HEK293 (cell line): ENCODE data around the gene CAPZB.

Source experiments
- CTCF ChIA-PET: fragments of 350-600 bp; formaldehyde crosslinking; extraction: SDS; loops from one replicate; lab custom pipeline; 2021; ENCODE audit warnings: antibody characterized with exemption; lab: Yijun Ruan, JAX
- POLR2A ChIA-PET: fragments of 300-600 bp; formaldehyde crosslinking; extraction: SDS; loops from one replicate; lab custom pipeline; 2020; ENCODE audit warnings: antibody characterized with exemption, inconsistent platforms; lab: Yijun Ruan, JAX
- H3K27ac ChIP-seq: fragments of 200-500 bp; sonication (Bioruptor generic); 2 replicates; pipeline ENCODE4 v1.5.1; 2014; ENCODE audit warnings: low read depth, low read length, control low read depth, inconsistent platforms; ENCODE audit errors: extremely low read depth
- H3K36me3 ChIP-seq, 2 experiments: fragments of 200-500 bp in 1 of 2; sonication (Bioruptor generic) in 1 of 2; 1 replicate in 1 of 2; 2 replicates in 1 of 2; pipeline ENCODE4 v1.5.1; 2014 to 2017; ENCODE audit warnings: inconsistent platforms in 2 of 2, low read length in 2 of 2; ENCODE audit not compliant: control insufficient read depth in 2 of 2, insufficient read depth in 1 of 2
- H3K4me1 ChIP-seq: fragments of 200-500 bp; sonication (Bioruptor generic); 2 replicates; pipeline ENCODE4 v1.5.1; 2014; ENCODE audit warnings: mild to moderate bottlenecking, low read length, inconsistent platforms; ENCODE audit not compliant: control insufficient read depth, insufficient read depth
- H3K4me3 ChIP-seq: 2 replicates; pipeline ENCODE4 v1.5.1; 2011; ENCODE audit warnings: low read depth, mild to moderate bottlenecking, control low read depth, low read length, moderate library complexity
- H3K9me3 ChIP-seq: fragments of 200-500 bp; sonication (Bioruptor generic); 2 replicates; pipeline ENCODE4 v1.5.1; 2014; ENCODE audit warnings: low read depth, low read length, inconsistent platforms; ENCODE audit not compliant: control insufficient read depth, insufficient read depth
- GLIS1 ChIP-seq: fragments of 450-650 bp; formaldehyde crosslinking; IDR thresholded peaks from 2 replicates; pipeline ENCODE4 v1.5.1; 2016; ENCODE audit warnings: missing biosample characterization, missing genetic modification characterization
- SALL2 ChIP-seq: fragments of 450-650 bp; formaldehyde crosslinking; IDR thresholded peaks from 2 replicates; pipeline ENCODE4 v1.5.0; 2017; ENCODE audit warnings: missing biosample characterization, mild to moderate bottlenecking, missing genetic modification characterization, borderline replicate concordance
- SP2 ChIP-seq: fragments of 450-650 bp; formaldehyde crosslinking; IDR thresholded peaks from 2 replicates; pipeline ENCODE4 v1.5.1; 2016; ENCODE audit warnings: missing biosample characterization, missing genetic modification characterization
- WT1 ChIP-seq: fragments of 450-650 bp; formaldehyde crosslinking; IDR thresholded peaks from 2 replicates; pipeline ENCODE4 v1.5.1; 2016; ENCODE audit warnings: missing biosample characterization, missing genetic modification characterization
- ZFP3 ChIP-seq: fragments of 450-650 bp; formaldehyde crosslinking; IDR thresholded peaks from 2 replicates; pipeline ENCODE4 v1.5.1; 2016; ENCODE audit warnings: low read depth, missing biosample characterization, missing genetic modification characterization
- ZIC2 ChIP-seq: fragments of 450-650 bp; formaldehyde crosslinking; IDR thresholded peaks from 2 replicates; pipeline ENCODE4 v1.5.1; 2016; ENCODE audit warnings: missing biosample characterization, missing genetic modification characterization
- ZNF114 ChIP-seq: fragments of 450-650 bp; formaldehyde crosslinking; IDR thresholded peaks from 2 replicates; pipeline ENCODE4 v1.5.0; 2017; ENCODE audit warnings: missing biosample characterization, missing genetic modification characterization
- ZNF121 ChIP-seq: fragments of 450-650 bp; formaldehyde crosslinking; IDR thresholded peaks from 2 replicates; pipeline ENCODE4 v1.5.1; 2016; ENCODE audit warnings: missing biosample characterization, missing genetic modification characterization
- ZNF2 ChIP-seq: fragments of 450-650 bp; formaldehyde crosslinking; IDR thresholded peaks from 2 replicates; pipeline ENCODE4 v1.5.1; 2016; ENCODE audit warnings: missing biosample characterization, missing genetic modification characterization
- ZNF274 ChIP-seq, 2 experiments: fragments of 200-500 bp in 1 of 2; fragments of 450-650 bp in 1 of 2; sonication (Bioruptor generic) in 1 of 2; formaldehyde crosslinking in 1 of 2; IDR thresholded peaks; 2 replicates each; pipeline versions ENCODE4 v1.5.1 to v1.6.1; 2014 to 2016; ENCODE audit warnings: borderline replicate concordance in 1 of 2, inconsistent platforms in 1 of 2, low read length in 1 of 2, missing biosample characterization in 1 of 2, missing genetic modification characterization in 1 of 2
- ZNF350 ChIP-seq: fragments of 450-650 bp; formaldehyde crosslinking; IDR thresholded peaks from 2 replicates; pipeline ENCODE4 v1.5.0; 2017; ENCODE audit warnings: missing biosample characterization, mild to moderate bottlenecking, missing genetic modification characterization
- ZNF560 ChIP-seq: fragments of 450-650 bp; formaldehyde crosslinking; IDR thresholded peaks from 2 replicates; pipeline ENCODE4 v1.5.1; 2017; ENCODE audit warnings: missing biosample characterization, missing genetic modification characterization, borderline replicate concordance
- ZNF664 ChIP-seq: fragments of 450-650 bp; formaldehyde crosslinking; IDR thresholded peaks from 2 replicates; pipeline ENCODE4 v1.5.1; 2016; ENCODE audit warnings: missing biosample characterization, missing genetic modification characterization
- ZNF777 ChIP-seq: fragments of 450-650 bp; formaldehyde crosslinking; IDR thresholded peaks from 2 replicates; pipeline ENCODE4 v1.5.1; 2017; ENCODE audit warnings: missing biosample characterization, missing genetic modification characterization, borderline replicate concordance
- ZNF785 ChIP-seq: fragments of 450-650 bp; formaldehyde crosslinking; IDR thresholded peaks from 2 replicates; pipeline ENCODE4 v1.5.1; 2016; ENCODE audit warnings: missing biosample characterization, missing genetic modification characterization
- TF ChIP-seq, protein P1 (sequence below): fragments of 450-650 bp; IDR thresholded peaks from 2 replicates; pipeline ENCODE4 v1.5.1; 2018; ENCODE audit warnings: missing biosample characterization, missing genetic modification characterization

CAPZB gene

DNA sequence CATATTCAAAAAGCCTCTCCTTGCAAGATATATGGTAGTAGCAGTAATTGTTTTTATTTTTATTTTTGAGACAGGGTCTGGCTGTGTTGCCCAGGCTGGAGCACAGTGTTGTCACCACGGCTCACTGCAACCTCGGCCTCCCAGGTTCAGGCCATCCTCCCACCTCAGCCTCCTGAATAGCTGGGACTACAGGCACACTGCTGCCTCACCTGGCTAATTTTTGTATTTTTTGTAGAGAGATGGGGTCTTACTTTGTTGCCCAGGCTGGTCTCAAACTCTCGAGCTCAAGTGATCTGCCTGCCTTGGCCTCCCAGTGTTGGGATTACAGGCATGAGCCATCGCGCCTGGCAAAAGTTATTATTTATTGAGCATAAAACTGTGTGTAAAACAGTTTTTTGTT lies 134.8 kb downstream of the CAPZB start:
- POLR2A ChIA-PET, result no interaction called here
- Histone ChIP-seq H3K4me1 (no peaks in the 10 kb centered on the region), H3K9me3 (no peaks in the 10 kb centered on the region), H3K4me3 (no peak overlapping the region), H3K27ac (no peak overlapping the region), H3K36me3 (peaks cover 0 to 80% of the 10 kb centered on the region in 2 experiments; a peak in 2 of 3 replicates)
- no peak for TF ChIP-seq ZFP3 (tag by site-specific recombination)
- TF ChIP-seq ZNF121, result peak; percentile 75
- no peak for TF ChIP-seq ZNF114 (tag by site-specific recombination)
- CTCF ChIA-PET, result no interaction called here

- no peak for TF ChIP-seq ZNF2
- no peak for TF ChIP-seq ZNF350 (tag by site-specific recombination)
- TF ChIP-seq ZNF664 (tag by site-specific recombination), result no peak
- no peak for TF ChIP-seq SP2 (tag by site-specific recombination)
- TF ChIP-seq ZIC2 (tag by site-specific recombination), result no peak
- TF ChIP-seq ZNF777 (tag by site-specific recombination), result no peak
- TF ChIP-seq ZNF560 (tag by site-specific recombination), result no peak
- no peaks in the 10 kb centered on the region for H3K4me1 ChIP-seq
These were observed 135.3 kb downstream of the CAPZB start for GRCh38 chr1:19349999-19350398.

GRCh38 chr1:19348441-19349198 lies 136.7 kb downstream of the CAPZB start:
- H3K9me3 ChIP-seq, result no peaks in the 10 kb centered on the region
- TF ChIP-seq ZNF785, result no peak
- peak; percentile 55; the same call in 1 of the 2 replicates for TF ChIP-seq GLIS1 (tag by site-specific recombination)
- TF ChIP-seq ZIC2 (tag by site-specific recombination), result peak; percentile 51; the same call in 1 of the 2 replicates
- TF ChIP-seq, all 188 proteins: peak for 2
- CTCF ChIA-PET, result interaction anchor here (1.0 kb wide), 1 partner anchor 303 kb away, joined by 6 read pairs; no protein-coding TSS in a partner anchor
- POLR2A ChIA-PET, result no interaction called here
- Histone ChIP-seq H3K27ac (no peak overlapping the region), H3K4me3 (no peak overlapping the region), H3K4me1 (no peaks in the 10 kb centered on the region), H3K36me3 (peaks cover 0 to 82% of the 10 kb centered on the region in 2 experiments; a peak in 2 of 3 replicates)

More at GRCh38 chr1:19349999-19350398, 135.3 kb downstream of the CAPZB start:
- H3K4me3 ChIP-seq, result no peak overlapping the region
- no peaks in the 10 kb centered on the region for H3K9me3 ChIP-seq
- H3K36me3 ChIP-seq, result peaks cover 0 to 82% of the 10 kb centered on the region in 2 experiments; a peak in 2 of 3 replicates
- no peak overlapping the region for H3K27ac ChIP-seq
- ChIA-PET CTCF (interaction anchor here (1.1 kb wide), 1 partner anchor 9 kb away, joined by 3 read pairs; no protein-coding TSS in a partner anchor), POLR2A (no interaction called here)

- no peaks in the 10 kb centered on the region for H3K9me3 ChIP-seq
- ChIA-PET POLR2A (no interaction called here), CTCF (interaction anchor here (0.5 to 2.4 kb wide), 5 partner anchors 78 to 306 kb away, joined by 3 to 9 read pairs (median 4); no protein-coding TSS in a partner anchor)
- TF ChIP-seq SALL2 (tag by site-specific recombination), result no peak
- TF ChIP-seq ZNF274 (IDR thresholded peaks at IDR 0.05; ENCODE audit: low read length), result no peak
- TF ChIP-seq ZNF274 (tag by site-specific recombination; IDR thresholded peaks at IDR 0.05; ENCODE audit: borderline replicate concordance), result no peak
- TF ChIP-seq WT1 (tag by site-specific recombination), result no peak
- TF ChIP-seq, protein P1, sequence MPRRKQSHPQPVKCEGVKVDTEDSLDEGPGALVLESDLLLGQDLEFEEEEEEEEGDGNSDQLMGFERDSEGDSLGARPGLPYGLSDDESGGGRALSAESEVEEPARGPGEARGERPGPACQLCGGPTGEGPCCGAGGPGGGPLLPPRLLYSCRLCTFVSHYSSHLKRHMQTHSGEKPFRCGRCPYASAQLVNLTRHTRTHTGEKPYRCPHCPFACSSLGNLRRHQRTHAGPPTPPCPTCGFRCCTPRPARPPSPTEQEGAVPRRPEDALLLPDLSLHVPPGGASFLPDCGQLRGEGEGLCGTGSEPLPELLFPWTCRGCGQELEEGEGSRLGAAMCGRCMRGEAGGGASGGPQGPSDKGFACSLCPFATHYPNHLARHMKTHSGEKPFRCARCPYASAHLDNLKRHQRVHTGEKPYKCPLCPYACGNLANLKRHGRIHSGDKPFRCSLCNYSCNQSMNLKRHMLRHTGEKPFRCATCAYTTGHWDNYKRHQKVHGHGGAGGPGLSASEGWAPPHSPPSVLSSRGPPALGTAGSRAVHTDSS, result no peak
- no peaks in the 10 kb centered on the region for H3K4me1 ChIP-seq
- no peak overlapping the region for H3K4me3 ChIP-seq
- peaks cover 0 to 82% of the 10 kb centered on the region in 2 experiments; a peak in 2 of 3 replicates for H3K36me3 ChIP-seq
- no peak overlapping the region for H3K27ac ChIP-seq
These were observed 137.7 kb downstream of the CAPZB start for GRCh38 chr1:19347533-19348172.
